ENCODE measurements around the gene MAPK8. TPM values are rescaled to one million over a fixed set of nuclear protein-coding genes. Genes with fewer than 3 reads are reported as not detected.
A peak's percentile ranks its signal among the peaks of the same experiment; 100 is the strongest.

Gene MAPK8
- total and polyA plus RNA-seq, 2 of the 4 experiments (the other 2 are of a cell fraction): 41.5 to 54.7 TPM

- ChIA-PET CTCF (interaction anchor here (1.6 kb wide), 1 partner anchor 274 kb away, joined by 3 read pairs; no protein-coding TSS in a partner anchor), POLR2A (ENCODE audit: unreplicated experiment) (no interaction called here)
- H4K5ac ChIP-seq (ENCODE audit: low read depth, low read length): no peak overlapping the region
- intact Hi-C loops (cut with micrococcal nuclease): no loop called here
- H3K9ac ChIP-seq (ENCODE audit: low read depth, low read length): no peak overlapping the region
- 0 out of 2 replicates have a peak, but pooled peaks have one; percentile 27 for ATAC-seq (ENCODE audit: low read depth)
- H3K9me3 ChIP-seq (ENCODE audit: control insufficient read depth, insufficient read depth, low read length): peaks cover 3% of the 10 kb centered on the region; the same call in 1 of the 2 replicates
- in situ Hi-C loops (cut with MboI; ENCODE audit: low sequenced_read_pairs): no loop called here
- no peak overlapping the region for H3K56ac ChIP-seq (ENCODE audit: extremely low read depth, insufficient read depth, low read length)
- peaks cover 12% of the 10 kb centered on the region; the same call in 1 of the 2 replicates for H4K20me1 ChIP-seq (ENCODE audit: insufficient read depth, low read length)
- no peak overlapping the region for H3K4me2 ChIP-seq (ENCODE audit: low read depth, low read length)
- no peak for DNase-seq
- peaks cover 3% of the 10 kb centered on the region; the same call in 1 of the 2 replicates for H3K4me1 ChIP-seq (ENCODE audit: control insufficient read depth, insufficient read depth, low read length)
- no peak overlapping the region for H2AFZ ChIP-seq (replicated peaks; ENCODE audit: low read length, poor library complexity)
- no peak overlapping the region for H3K14ac ChIP-seq (replicated peaks; ENCODE audit: low read depth, low read length)
- H3K18ac ChIP-seq (ENCODE audit: low read depth, low read length): no peak overlapping the region
- no peaks in the 10 kb centered on the region for H3K27me3 ChIP-seq (ENCODE audit: control insufficient read depth, insufficient read depth, low read length)
- no peak overlapping the region for H2AK5ac ChIP-seq (ENCODE audit: low read depth, low read length)
- H3K27ac ChIP-seq (ENCODE audit: insufficient read depth, low read length): no peak overlapping the region
- H3K9me1 ChIP-seq (ENCODE audit: insufficient read depth, low read length): peaks cover 3% of the 10 kb centered on the region; the same call in 1 of the 2 replicates
- no TSS peak for BruUV-seq (replicated peaks)
- H2BK120ac ChIP-seq (ENCODE audit: low read depth, low read length): no peak overlapping the region
- TF ChIP-seq RCOR1 (IDR thresholded peaks at IDR 0.05; ENCODE audit: insufficient replicate concordance, low read length) (no peak), NFE2L2 (IDR thresholded peaks at IDR 0.05; ENCODE audit: low read depth, low read length) (no peak)
- TF ChIP-seq, protein P1, sequence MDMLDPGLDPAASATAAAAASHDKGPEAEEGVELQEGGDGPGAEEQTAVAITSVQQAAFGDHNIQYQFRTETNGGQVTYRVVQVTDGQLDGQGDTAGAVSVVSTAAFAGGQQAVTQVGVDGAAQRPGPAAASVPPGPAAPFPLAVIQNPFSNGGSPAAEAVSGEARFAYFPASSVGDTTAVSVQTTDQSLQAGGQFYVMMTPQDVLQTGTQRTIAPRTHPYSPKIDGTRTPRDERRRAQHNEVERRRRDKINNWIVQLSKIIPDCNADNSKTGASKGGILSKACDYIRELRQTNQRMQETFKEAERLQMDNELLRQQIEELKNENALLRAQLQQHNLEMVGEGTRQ (IDR thresholded peaks at IDR 0.05; ENCODE audit: low read depth, low read length): no peak
- no peak overlapping the region for H2BK15ac ChIP-seq (ENCODE audit: low read depth, low read length)
- H3K79me1 ChIP-seq (ENCODE audit: low read depth in 1 of 2, low read length in 2 of 2): peaks cover 34 to 36% of the 10 kb centered on the region in 2 experiments
- no peak overlapping the region for H3K23ac ChIP-seq (ENCODE audit: low read depth, low read length)
- H2BK20ac ChIP-seq (ENCODE audit: low read depth, low read length): no peak overlapping the region
- H3K36me3 ChIP-seq (ENCODE audit: control insufficient read depth, insufficient read depth, low read length): no peaks in the 10 kb centered on the region
- H3K4me3 ChIP-seq (ENCODE audit: insufficient read depth, low read depth, low read length): no peak overlapping the region
- H2BK5ac ChIP-seq (ENCODE audit: low read depth, low read length, poor library complexity, severe bottlenecking): no peak overlapping the region
- H4K8ac ChIP-seq (ENCODE audit: low read depth in 2 of 2, low read length in 2 of 2): no peak overlapping the region
- no peak overlapping the region for H3K4ac ChIP-seq (ENCODE audit: low read depth, low read length)
- H2AK9ac ChIP-seq (replicated peaks; ENCODE audit: low read depth, low read length, poor library complexity): no peak overlapping the region
- dilution Hi-C loops (cut with HindIII; ENCODE audit: low sequenced_read_pairs, unreplicated experiment): no loop called here
- H4K91ac ChIP-seq (ENCODE audit: insufficient read depth, low read depth, low read length): no peak overlapping the region
Observed at GRCh38 chr10:48382982-48383381, 76.5 kb downstream of the MAPK8 start.

Data from IMR-90 (cell line).